ENCODE measurements around the gene CHD9.
"Not testable (repeated sequence)": the region's sequence is repeated elsewhere in the genome, so short reads cannot be mapped to it uniquely, and the experiment has no call there.

Gene CHD9

GRCh38 chr16:53047515-53047914 lies 7.3 kb upstream of the CHD9 start:
- not testable (repeated sequence) for DNase-seq

- no peak for DNase-seq
Observed at GRCh38 chr16:53048139-53048915, 6.5 kb upstream of the CHD9 start.

- DNase-seq: not testable (repeated sequence)
Observed at GRCh38 chr16:53051255-53051654, 3.5 kb upstream of the CHD9 start.

DNA sequence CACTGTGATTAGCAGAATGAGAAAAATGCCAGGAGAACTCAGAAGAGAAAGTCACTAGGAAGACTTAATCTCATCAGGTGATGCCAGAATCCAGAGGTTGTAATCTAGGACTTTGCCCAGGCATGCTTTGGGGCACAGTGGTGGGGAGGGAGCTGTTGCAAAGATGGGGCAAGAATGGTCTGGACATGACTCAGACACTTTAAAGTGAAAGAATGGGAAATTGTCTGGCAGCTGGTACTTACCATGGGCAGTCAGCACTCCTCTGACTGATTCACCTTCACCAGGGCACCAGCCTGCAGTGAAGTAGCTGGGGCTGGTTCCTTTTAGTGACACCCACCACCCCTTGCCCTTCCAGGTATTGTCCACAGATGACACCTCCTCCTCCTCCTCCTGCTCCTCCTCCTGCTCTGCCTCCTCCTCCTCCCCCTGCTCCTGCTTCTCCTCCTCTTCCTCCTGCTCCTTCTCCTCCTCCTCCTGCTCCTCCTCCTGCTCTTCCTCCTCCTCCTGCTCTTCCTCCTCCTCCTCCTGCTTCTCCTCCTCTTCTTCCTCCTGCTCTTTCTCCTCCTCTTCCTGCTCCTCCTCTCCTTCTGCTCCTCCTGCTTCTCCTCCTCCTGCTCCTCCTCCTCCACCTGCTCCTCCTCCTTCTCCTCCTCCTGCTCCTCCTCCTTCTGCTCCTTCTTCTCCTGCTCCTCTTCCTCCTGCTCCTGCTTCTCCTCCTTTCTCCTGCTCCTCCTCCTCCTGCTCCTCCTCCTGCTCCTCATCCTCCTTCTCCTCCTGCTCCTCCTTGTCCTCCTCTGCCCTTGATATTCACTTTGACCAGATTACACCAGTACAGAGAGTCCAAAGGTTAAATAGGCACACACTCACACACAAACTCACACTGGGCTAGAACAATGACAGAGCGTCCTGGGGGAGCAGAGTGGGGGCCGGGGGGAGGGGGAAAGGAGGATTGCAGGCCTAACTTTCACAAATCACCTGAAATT lies 2.0 kb upstream of the CHD9 start, which contains the start of gene CHD9NB:
Gene CHD9NB (minus strand): TSS at position 379 of the 983 bp plus-strand sequence. CDS start 8,739 bp downstream, outside the sequence.
- peak in 1 of 5 donors; percentile 18 for DNase-seq

DNA sequence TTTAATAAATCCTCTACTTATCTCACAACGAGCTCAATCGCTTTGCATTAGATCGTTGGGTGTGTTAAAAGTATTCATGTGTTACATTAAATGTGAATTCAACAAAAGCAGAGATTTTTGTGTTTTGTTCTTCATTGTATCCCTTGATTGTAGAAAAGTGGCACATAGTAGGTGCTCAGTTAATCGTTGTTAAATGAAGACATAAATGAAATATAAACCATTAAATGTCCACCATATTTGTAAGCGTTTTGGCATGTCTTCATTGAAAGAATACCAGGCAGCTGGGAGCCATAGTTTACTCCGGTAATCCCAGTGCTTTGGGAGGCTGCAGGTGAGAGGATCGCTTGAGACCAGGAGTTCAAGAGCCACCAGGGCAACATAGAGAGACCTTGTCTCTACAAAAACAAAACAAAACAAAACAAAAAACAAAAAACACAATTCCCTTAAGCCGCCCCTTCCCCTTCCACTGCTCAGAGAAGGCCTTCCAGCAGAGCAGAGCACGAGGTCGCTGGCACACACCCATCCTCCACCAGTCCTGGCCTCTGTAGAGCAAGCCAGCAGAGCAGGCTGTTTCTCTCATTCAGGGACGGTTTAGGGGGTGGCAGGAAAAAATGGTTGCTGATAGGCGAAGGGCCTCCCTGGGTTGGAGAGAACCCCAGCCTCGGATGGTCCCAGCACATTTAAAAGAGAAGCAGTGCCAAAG lies 673 bp upstream of the CHD9 start:
- DNase-seq: peak in 1 of 5 donors; percentile 19

DNA sequence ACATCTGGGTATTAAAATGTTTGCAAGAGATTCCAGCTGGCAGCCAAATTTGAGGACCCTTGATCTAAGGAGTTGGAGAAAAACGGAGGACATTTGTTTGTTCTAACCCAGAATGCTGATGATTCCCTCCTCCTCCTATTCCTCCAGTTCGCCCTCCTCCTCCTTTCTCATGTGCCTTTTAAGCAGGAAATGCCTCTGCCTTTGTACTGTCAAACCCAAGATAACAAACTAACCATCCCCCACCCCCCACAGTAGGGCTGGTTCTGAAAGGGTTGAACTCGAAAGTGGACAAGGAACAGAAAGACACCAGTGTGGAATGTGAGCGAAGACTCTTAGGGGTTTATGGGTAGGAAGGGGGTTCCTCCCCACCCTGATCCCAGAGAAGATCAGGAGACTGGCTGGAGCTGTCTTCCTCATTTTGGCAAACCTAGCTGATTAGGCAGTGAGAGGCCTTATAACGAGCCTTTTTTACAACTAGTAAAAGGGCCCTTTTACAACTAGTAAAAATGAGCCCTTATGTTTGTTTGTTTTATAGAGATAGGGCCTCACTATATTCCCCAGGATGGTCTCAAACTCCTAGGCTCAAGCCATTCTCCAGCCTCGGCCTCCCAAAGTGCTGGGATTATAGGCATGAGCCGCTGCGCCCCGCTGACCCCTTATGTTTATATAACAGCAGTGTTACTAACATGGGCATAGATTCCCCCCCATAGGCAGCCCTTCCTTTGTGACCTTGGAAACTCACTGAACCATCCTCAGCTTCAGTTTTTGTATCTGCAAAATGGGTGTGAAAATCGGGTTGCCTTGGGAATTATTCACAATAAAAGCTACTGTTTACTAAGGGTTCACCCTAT lies 975 bp downstream of the CHD9 start:
- peak in 1 of 5 donors; percentile 19 for DNase-seq

- DNase-seq: no peak
Observed at GRCh38 chr16:53056392-53056881, 1.6 kb downstream of the CHD9 start.

- no peak for DNase-seq
Observed at GRCh38 chr16:53057658-53058057, 2.9 kb downstream of the CHD9 start.

DNA sequence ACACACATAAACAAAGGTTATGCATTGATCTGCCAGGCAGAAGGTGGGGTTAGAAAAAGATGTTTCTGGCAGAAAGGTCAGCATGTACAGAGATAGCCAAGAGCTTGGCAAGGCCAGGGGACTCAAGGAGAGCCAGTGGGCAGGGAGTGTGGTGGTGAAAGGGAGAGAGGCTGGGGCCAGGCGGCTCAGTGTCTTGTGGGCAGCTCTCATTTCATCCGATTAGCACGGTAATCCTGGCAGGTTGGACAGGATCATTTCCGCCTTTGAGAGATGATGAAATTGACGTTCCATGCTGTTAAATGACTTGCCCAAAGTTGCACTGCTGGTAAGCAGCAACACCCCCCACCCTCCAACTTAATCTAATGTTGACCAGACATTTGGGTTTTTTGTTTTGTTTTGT lies 3.6 kb downstream of the CHD9 start:
- no peak for DNase-seq

- DNase-seq: no peak
Observed at GRCh38 chr16:53058882-53059281, 4.1 kb downstream of the CHD9 start.

DNA sequence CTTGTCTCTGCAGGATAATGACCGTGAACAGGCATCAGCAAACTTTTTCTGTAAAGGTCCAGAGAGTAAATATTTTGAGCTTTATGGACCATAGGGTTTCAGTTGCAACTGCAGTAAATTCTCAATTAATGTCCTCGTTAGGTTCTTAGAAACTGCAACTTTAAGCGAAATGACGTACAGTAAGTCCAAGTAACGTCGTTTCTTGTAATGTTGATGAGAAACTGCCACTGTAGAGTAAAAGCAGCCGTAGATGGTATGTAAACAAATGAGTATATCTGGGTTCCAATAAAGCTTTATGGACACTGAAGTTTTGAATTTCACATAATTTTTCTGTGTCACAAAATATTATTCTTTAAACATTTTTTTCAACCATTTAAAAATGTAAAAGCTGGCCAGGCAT lies 4.9 kb downstream of the CHD9 start:
- DNase-seq: no peak

GRCh38 chr16:53061256-53061655 lies 6.5 kb downstream of the CHD9 start:
- no peak for DNase-seq

DNA sequence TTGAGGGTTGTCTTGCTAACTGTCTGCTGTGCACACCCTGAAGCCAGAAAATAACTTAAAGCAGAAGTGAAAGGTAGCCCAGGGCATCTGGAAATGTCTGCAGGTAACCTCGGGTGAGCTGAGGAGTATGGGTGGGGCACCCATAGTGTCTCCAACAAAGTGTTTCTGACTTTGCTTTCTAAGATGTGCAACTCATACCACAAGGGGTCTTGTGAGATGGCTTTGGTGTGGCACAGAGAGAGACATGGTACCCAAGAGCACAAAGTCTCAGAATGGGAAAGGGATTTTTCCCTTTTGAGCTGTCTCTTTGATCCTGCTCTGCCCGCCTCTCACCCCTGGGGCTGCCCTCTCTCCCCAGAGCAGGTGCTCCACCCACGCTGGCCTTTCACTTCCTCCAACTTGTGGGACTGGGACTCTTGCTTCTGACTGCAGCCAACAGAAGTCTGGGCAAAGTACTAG lies 6.9 kb downstream of the CHD9 start:
- peak in 1 of 5 donors; percentile 8 for DNase-seq

DNA sequence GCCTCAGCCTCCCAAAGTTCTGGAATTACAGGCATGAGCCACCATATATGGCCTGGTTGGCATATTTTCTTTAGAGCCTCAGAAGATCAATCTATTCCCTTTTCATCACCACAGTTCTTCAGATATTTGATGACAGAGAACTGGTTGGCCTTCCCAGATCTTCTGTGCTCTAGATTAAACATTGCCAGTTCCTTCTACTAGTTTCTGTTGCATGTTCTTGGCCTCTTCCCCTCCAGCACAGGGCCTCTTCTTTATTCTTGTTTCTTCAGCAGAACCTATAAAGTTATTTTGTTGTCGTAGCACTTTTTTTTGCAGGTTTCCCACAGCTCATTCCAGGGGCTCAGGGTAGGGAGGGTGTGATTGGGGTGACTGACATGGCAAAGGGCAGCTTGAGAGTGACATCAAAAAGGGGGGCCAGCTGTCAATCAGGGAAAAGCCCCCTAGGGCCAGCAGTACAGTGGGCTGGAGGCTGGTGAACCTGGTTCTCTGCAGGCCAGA lies 9.3 kb downstream of the CHD9 start:
- DNase-seq: no peak

GRCh38 chr16:53065461-53066061 lies 10.8 kb downstream of the CHD9 start:
- DNase-seq: no peak

DNA sequence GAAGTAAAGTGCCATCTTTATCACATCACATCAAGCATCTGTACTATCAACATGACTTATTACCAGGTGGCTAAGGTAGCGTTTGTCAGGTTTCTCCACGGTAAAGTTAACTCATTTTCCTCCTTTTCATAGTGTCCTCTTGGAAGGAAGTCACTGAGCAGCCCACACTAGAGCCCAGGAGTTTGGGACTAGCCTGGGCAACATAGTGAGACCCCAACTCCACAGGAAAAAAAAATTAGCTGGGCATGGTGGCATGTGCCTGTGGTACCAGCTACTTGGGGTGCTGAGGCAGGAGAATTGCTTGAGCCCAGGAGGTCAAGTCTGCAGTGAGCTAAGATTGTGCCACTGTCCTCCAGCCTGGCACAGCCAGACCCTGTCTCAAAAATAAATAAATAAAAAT lies 12.9 kb downstream of the CHD9 start:
- DNase-seq: no peak

GRCh38 chr16:53068423-53068833 lies 13.6 kb downstream of the CHD9 start:
- DNase-seq: peak in 1 of 5 donors; percentile 7

DNA sequence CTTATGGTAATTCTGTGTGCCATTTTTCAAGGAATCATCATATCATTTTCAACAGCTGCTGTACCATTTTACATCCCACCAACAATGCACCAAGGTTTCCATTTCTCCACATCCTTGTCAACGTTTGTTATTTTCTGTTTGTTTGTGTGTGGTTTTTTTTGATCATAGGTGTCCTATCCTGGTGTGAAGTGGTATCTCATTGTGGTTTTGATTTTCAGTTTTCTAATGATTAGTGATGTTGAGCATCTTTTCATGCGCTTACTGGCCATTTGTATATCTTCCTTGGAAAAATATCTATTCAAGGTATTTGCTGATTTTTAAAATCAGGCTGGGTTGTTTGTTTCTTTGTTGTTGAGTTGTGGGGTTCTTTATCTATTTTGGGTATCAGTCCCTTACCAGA lies 15.0 kb downstream of the CHD9 start:
- no peak for DNase-seq

- no peak for DNase-seq
Observed at GRCh38 chr16:53071748-53072301, 17.0 kb downstream of the CHD9 start.

DNA sequence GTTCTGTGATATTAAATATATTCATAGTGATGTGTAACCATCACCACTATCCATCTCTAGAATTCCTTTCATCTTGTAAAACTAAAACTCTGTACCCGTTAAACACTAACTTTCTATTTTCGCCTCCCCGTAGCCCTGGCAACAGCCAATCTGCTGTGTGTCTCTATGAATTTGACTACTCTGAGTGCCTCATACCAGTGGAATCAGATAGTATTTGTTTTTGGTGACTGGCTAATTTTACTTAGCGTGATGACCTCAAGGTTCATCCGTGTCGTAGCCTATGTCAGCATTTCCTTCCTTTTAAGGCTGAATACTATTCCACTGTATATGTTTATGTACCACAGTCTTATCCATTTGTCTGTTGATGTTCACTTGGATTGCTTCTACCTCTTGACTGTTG lies 18.2 kb downstream of the CHD9 start:
- DNase-seq: no peak

DNA sequence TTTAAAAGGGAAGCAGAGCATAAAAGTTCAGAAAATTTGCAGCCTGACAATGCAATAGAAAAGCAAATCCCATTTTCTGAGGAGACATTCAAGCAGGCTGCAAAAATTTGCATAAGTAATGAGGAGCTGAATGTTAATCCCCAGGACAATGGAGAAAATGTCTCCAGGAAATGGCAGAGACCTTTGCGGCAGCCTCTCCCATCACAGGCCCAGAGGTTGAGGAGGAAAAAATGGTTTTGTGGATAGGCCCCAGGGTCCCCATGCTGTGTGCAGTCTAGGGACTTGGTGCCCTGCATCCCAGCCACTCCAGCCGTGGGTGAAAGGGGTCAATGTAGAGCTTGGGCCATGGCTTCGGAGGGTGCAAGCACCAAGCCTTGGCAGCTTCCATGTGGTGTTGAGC lies 19.5 kb downstream of the CHD9 start:
- not testable (repeated sequence) for DNase-seq
